Measurements from ENCODE around the gene USP47. TPM values are rescaled to one million over a fixed set of nuclear protein-coding genes. Genes with fewer than 3 reads are reported as not detected.

Gene USP47
- total RNA-seq, 1 donor from 2014 or later: 46.1 TPM

DNA sequence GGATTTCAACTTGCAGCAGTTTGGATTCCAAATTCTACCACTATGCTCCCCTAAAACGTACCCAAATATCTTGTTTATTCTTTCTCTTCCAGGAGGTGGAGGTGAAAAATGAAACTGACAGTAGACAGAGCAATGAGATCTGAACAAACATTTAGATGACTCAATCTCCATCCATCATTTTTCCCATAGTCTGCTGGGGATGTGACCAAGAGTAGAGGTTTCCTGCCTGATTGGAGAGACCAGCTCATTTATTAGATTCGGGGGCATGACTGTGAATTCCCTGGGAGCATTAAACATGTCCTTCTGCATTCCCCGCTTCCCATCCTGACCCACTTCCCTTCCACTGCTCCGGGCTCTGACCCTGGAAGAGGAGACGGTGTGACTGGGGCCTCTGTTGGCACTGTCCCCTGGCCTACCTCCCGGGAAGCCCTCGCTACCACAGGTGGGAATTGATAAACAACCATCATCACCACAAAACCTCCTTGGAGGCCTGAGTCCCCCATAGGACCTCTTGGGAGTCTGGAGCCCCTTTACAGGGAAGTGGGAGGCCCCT is 146.4 kb downstream of the USP47 start:
- Mint-ChIP-seq H3K27me3 (ENCODE audit: unreplicated experiment) (no peaks in the 10 kb centered on the region), H3K27ac (ENCODE audit: unreplicated experiment) (peak overlapping the region; percentile 96), H3K9me3 (ENCODE audit: unreplicated experiment) (no peaks in the 10 kb centered on the region), H3K4me3 (ENCODE audit: unreplicated experiment) (peak overlapping the region; percentile 38), H3K36me3 (ENCODE audit: unreplicated experiment) (peaks cover 3% of the 10 kb centered on the region), H3K4me1 (ENCODE audit: unreplicated experiment) (peaks cover 95% of the 10 kb centered on the region)
- TF ChIP-seq CTCF (IDR thresholded peaks at IDR 0.05): no peak
- no peak for DNase-seq (ENCODE audit: extremely low spot score, unreplicated experiment)

DNA sequence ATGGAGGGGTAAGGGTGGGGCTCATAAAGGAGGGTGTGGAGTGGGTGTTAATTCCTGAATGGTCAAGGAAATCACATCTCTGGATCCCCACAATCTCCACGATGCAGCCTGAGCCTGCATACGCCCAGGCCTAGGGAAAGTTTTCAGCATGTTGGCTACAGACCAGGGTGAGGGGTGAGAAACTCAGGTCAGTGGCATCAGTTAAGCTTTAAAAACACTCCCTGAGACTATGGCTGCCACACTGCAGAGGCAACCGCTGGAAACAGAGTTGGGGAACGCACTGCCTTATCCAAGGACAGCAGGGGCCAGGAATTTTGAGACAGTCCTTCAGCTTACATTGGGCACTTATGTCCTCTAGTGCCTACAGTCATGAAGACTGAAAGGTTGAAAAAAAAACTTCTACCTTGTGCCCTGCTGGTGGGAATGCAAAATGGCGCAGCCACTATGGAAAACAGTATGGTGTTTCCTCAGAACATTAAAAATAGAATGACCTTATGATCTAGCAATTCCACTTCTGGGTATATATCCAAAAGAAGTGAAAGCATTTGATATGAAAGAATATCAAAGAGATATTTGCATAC is 147.0 kb downstream of the USP47 start:
- Mint-ChIP-seq H3K4me1 (ENCODE audit: unreplicated experiment) (peaks cover 95% of the 10 kb centered on the region), H3K36me3 (ENCODE audit: unreplicated experiment) (peaks cover 3% of the 10 kb centered on the region), H3K27ac (ENCODE audit: unreplicated experiment) (peak overlapping the region; percentile 96), H3K9me3 (ENCODE audit: unreplicated experiment) (no peaks in the 10 kb centered on the region), H3K27me3 (ENCODE audit: unreplicated experiment) (no peaks in the 10 kb centered on the region), H3K4me3 (ENCODE audit: unreplicated experiment) (no peak overlapping the region)
- no peak for DNase-seq (ENCODE audit: extremely low spot score, unreplicated experiment)
- peak; percentile 34 for TF ChIP-seq CTCF (IDR thresholded peaks at IDR 0.05)

DNA sequence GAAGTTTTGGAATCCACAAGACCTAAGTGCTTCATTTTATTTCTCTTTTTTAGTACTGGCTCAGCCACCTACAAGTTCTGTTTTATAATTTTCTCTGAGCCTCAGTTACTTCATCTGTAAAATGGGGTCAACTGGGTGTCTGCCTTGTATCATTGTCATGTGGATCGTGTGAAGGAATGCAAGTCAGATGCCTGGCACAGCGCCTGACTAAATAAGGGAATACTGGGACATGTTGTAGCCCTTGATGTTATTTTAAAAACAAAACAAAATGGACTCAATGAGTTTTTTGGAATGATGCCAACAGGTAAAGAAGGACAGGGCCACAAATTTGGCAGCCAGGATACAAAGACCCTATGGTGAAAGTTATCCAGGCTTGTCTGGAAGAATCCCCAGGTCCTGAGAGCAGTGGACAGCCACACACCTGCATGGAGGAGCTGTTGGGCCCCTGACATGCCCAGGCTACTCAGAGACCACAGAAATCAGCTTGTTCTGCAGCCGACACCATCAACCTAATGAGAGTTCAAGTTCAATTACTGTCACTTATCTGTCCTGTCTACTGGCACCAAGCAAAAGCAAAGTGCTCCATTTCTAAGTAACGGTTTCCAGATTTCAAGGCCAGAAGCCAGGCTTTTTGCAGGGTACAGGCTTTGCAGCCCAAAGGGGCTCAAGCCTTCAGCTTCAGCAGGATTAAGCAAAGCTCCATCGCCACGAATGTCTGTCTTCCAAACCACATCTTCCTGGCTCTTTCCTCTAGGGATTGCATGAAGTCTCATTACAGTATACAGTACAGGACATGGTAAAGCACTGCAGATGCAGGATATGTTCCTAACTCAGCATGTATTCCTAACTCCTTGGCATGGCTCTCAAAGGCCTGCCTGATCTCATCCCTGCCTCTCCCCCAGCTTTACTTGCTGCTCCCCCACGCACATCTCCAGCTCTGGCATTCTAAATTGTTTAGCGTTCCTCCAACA is 148.3 kb downstream of the USP47 start:
- DNase-seq (ENCODE audit: extremely low spot score, unreplicated experiment): no peak
- peaks cover 93% of the 10 kb centered on the region for H3K4me1 Mint-ChIP-seq (ENCODE audit: unreplicated experiment)
- H3K27ac Mint-ChIP-seq (ENCODE audit: unreplicated experiment): peak overlapping the region; percentile 83
- TF ChIP-seq CTCF (IDR thresholded peaks at IDR 0.05): no peak
- peak overlapping the region; percentile 5 for H3K4me3 Mint-ChIP-seq (ENCODE audit: unreplicated experiment)
- no peaks in the 10 kb centered on the region for H3K27me3 Mint-ChIP-seq (ENCODE audit: unreplicated experiment)
- H3K36me3 Mint-ChIP-seq (ENCODE audit: unreplicated experiment): peaks cover 8% of the 10 kb centered on the region
- H3K9me3 Mint-ChIP-seq (ENCODE audit: unreplicated experiment): no peaks in the 10 kb centered on the region

GRCh38 chr11:11992257-11993212 is 150.8 kb downstream of the USP47 start:
- Mint-ChIP-seq H3K27me3 (ENCODE audit: unreplicated experiment) (no peaks in the 10 kb centered on the region), H3K4me1 (ENCODE audit: unreplicated experiment) (peaks cover 92% of the 10 kb centered on the region), H3K27ac (ENCODE audit: unreplicated experiment) (peak overlapping the region; percentile 83), H3K4me3 (ENCODE audit: unreplicated experiment) (no peak overlapping the region), H3K36me3 (ENCODE audit: unreplicated experiment) (peaks cover 24% of the 10 kb centered on the region), H3K9me3 (ENCODE audit: unreplicated experiment) (no peaks in the 10 kb centered on the region)
- TF ChIP-seq CTCF (IDR thresholded peaks at IDR 0.05): no peak
- no peak for DNase-seq (ENCODE audit: extremely low spot score, unreplicated experiment)
